Endodermal cell (in vitro differentiated cells): ENCODE data around the gene KDM7A. TPM values are rescaled to one million over a fixed set of nuclear protein-coding genes. Genes with fewer than 3 reads are reported as not detected.

Experiments
- DNase-seq: peaks from one replicate; pipeline ENCODE4 v3.0.0-alpha.2; 2017
- H3K27ac ChIP-seq: 2 replicates; pipeline ENCODE4 v1.5.1; 2013; ENCODE audit warnings: mild to moderate bottlenecking, low read depth, low read length, moderate library complexity
- H3K27me3 ChIP-seq: 2 replicates; pipeline ENCODE4 v1.6.1; 2013; ENCODE audit warnings: mild to moderate bottlenecking, low read length, moderate library complexity; ENCODE audit not compliant: insufficient read depth, control insufficient read depth, poor library complexity, severe bottlenecking
- H3K36me3 ChIP-seq: 2 replicates; pipeline ENCODE4 v1.7.0; 2013; ENCODE audit warnings: mild to moderate bottlenecking, low read length, moderate library complexity; ENCODE audit not compliant: control insufficient read depth, insufficient read depth
- H3K4me1 ChIP-seq: one replicate; pipeline ENCODE4 v1.7.0; 2013; ENCODE audit warnings: low read length; ENCODE audit not compliant: control insufficient read depth, insufficient read depth
- H3K4me3 ChIP-seq: 2 replicates; pipeline ENCODE4 v1.5.1; 2013; ENCODE audit warnings: mild to moderate bottlenecking, low read length, moderate library complexity
- H3K9ac ChIP-seq: 2 replicates; pipeline ENCODE4 v1.6.1; 2013; ENCODE audit warnings: mild to moderate bottlenecking, low read length, moderate library complexity; ENCODE audit not compliant: poor library complexity, severe bottlenecking; ENCODE audit errors: extremely low read depth
- H3K9me3 ChIP-seq: 2 replicates; pipeline ENCODE4 v1.6.1; 2013; ENCODE audit warnings: mild to moderate bottlenecking, low read length, moderate library complexity; ENCODE audit not compliant: control insufficient read depth
- H3K27ac Mint-ChIP-seq: 2 replicates; pipeline ENCODE4 v1.8.0; 2020; ENCODE audit warnings: mixed read lengths
- H3K27me3 Mint-ChIP-seq: 2 replicates; pipeline ENCODE4 v1.8.0; 2021; ENCODE audit warnings: mild to moderate bottlenecking, mixed read lengths; ENCODE audit not compliant: insufficient read depth
- H3K36me3 Mint-ChIP-seq: 2 replicates; pipeline ENCODE4 v1.8.0; 2020; ENCODE audit warnings: low read depth, mixed read lengths
- H3K4me1 Mint-ChIP-seq: 2 replicates; pipeline ENCODE4 v1.8.0; 2020; ENCODE audit warnings: mixed read lengths
- H3K4me3 Mint-ChIP-seq: 2 replicates; pipeline ENCODE4 v1.8.0; 2020; ENCODE audit warnings: mild to moderate bottlenecking, moderate library complexity, mixed read lengths
- H3K9me3 Mint-ChIP-seq: 2 replicates; pipeline ENCODE4 v1.8.0; 2020; ENCODE audit warnings: mild to moderate bottlenecking, mixed read lengths
- CTCF ChIP-seq: fragments of 200-600 bp; sonication (generic); conservative IDR thresholded peaks from 2 replicates; pipeline ENCODE4 v1.5.0; 2021; ENCODE audit warnings: antibody characterized with exemption, mild to moderate bottlenecking
- WGBS, 2 experiments: methylation state at CpG; one replicate each; pipeline versions ENCODE4 v1.1.5 to v1.1.7; 2013; ENCODE audit warnings: missing lambda C conversion rate in 2 of 2, mixed read lengths in 1 of 2; ENCODE audit not compliant: insufficient coverage in 1 of 2, insufficient read length in 1 of 2; 5-methylcytosine and 5-hydroxymethylcytosine counted together
- total RNA-seq, 2 donors: library from RNA; stranded (reverse); fragmentation: NEBNext Ultra II Directional in 1 of 2; extraction: Animal tissue kit (Norgen Biotek cat#: 25700) in 1 of 2; gene quantifications; 2 replicates in 1 of 2; 3 replicates in 1 of 2; pipeline ENCODE4 v1.2.1, GENCODE V29; 2021

Gene KDM7A
- total RNA-seq, 2 donors from 2014 or later = 22.9 to 24.5 TPM

GRCh38 chr7:140045697-140046096, 131.1 kb downstream of the KDM7A start:
- no peaks in the 10 kb centered on the region for H3K27me3 ChIP-seq
- no peaks in the 10 kb centered on the region for H3K9me3 ChIP-seq
- H3K27ac ChIP-seq = no peak overlapping the region
- H3K4me3 ChIP-seq = no peak overlapping the region
- Mint-ChIP-seq H3K27ac (no peak overlapping the region), H3K36me3 (peaks cover 11% of the 10 kb centered on the region), H3K4me3 (no peak overlapping the region), H3K27me3 (no peaks in the 10 kb centered on the region), H3K9me3 (no peaks in the 10 kb centered on the region), H3K4me1 (peaks cover 4% of the 10 kb centered on the region)
- no peak for DNase-seq
- 87 to 95% methylated on average over 6 of the region's 6 CpGs for WGBS, 2 experiments
- H3K4me1 ChIP-seq = no peaks in the 10 kb centered on the region
- H3K9ac ChIP-seq = no peak overlapping the region
- no peaks in the 10 kb centered on the region for H3K36me3 ChIP-seq
- TF ChIP-seq CTCF = no peak

- Mint-ChIP-seq H3K4me1 (peaks cover 4% of the 10 kb centered on the region), H3K4me3 (no peak overlapping the region), H3K9me3 (no peaks in the 10 kb centered on the region), H3K27ac (no peak overlapping the region), H3K36me3 (peaks cover 11% of the 10 kb centered on the region), H3K27me3 (no peaks in the 10 kb centered on the region)
- H3K36me3 ChIP-seq = no peaks in the 10 kb centered on the region
- H3K27me3 ChIP-seq = no peaks in the 10 kb centered on the region
- no peak overlapping the region for H3K4me3 ChIP-seq
- no peak for TF ChIP-seq CTCF
- no peak overlapping the region for H3K27ac ChIP-seq
- no peaks in the 10 kb centered on the region for H3K9me3 ChIP-seq
- H3K9ac ChIP-seq = no peak overlapping the region
- no peak for DNase-seq
- H3K4me1 ChIP-seq = no peaks in the 10 kb centered on the region
- 91 to 94% methylated on average over 4 to 6 of the region's 6 CpGs for WGBS, 2 experiments
Measured at GRCh38 chr7:140044251-140044650, 132.5 kb downstream of the KDM7A start.

- DNase-seq = no peak
- H3K27me3 ChIP-seq = no peaks in the 10 kb centered on the region
- H3K9me3 Mint-ChIP-seq = no peaks in the 10 kb centered on the region
- no peak overlapping the region for H3K4me3 ChIP-seq
- no peaks in the 10 kb centered on the region for H3K4me1 ChIP-seq
- no peak overlapping the region for H3K4me3 Mint-ChIP-seq
- no peaks in the 10 kb centered on the region for H3K27me3 Mint-ChIP-seq
- no peak for TF ChIP-seq CTCF
- peaks cover 4% of the 10 kb centered on the region for H3K4me1 Mint-ChIP-seq
- H3K9me3 ChIP-seq = no peaks in the 10 kb centered on the region
- H3K27ac Mint-ChIP-seq = no peak overlapping the region
- H3K27ac ChIP-seq = no peak overlapping the region
- H3K9ac ChIP-seq = no peak overlapping the region
- H3K36me3 ChIP-seq = no peaks in the 10 kb centered on the region
- WGBS, 2 experiments = 94 to 96% methylated on average over 10 of the region's 10 CpGs
- peaks cover 11% of the 10 kb centered on the region for H3K36me3 Mint-ChIP-seq
Measured at GRCh38 chr7:140042386-140042670, 134.5 kb downstream of the KDM7A start.
